Natural killer cell treated with Interleukin-12 subunit alpha and Interleukin-12 subunit beta and Interleukin-15 and Interleukin-18, amount 100 ng/mL, for 72 hours (primary cell): ENCODE results near the gene NUP42. TPM values are rescaled to one million over a fixed set of nuclear protein-coding genes. Genes with fewer than 3 reads are reported as not detected.
A peak's percentile ranks its signal among the peaks of the same experiment; 100 is the strongest.

Experiments used
- ATAC-seq, 2 donors: fragments of 150-1000 bp; cut with Tn5 transposase in 1 of 2; sonication (Bioruptor Pico), chemical (Tn5 transposase) in 1 of 2; 2 replicates each; pipeline ENCODE4 v1.10.0; 2021
- DNase-seq: peaks from one replicate; pipeline ENCODE4 v3.0.0; 2022; ENCODE audit warnings: low spot score
- H3K27ac Mint-ChIP-seq, 2 donors: 1 replicate in 1 of 2; 2 replicates in 1 of 2; pipeline ENCODE4 v1.8.0; 2022; ENCODE audit warnings: mixed read lengths in 2 of 2, mild to moderate bottlenecking in 1 of 2, moderate library complexity in 1 of 2
- H3K27me3 Mint-ChIP-seq, 2 donors: 1 replicate in 1 of 2; 2 replicates in 1 of 2; pipeline ENCODE4 v1.8.0; 2022; ENCODE audit warnings: mixed read lengths in 2 of 2
- H3K36me3 Mint-ChIP-seq: one replicate; pipeline ENCODE4 v1.8.0; 2022; ENCODE audit warnings: mixed read lengths
- H3K4me1 Mint-ChIP-seq, 2 donors: 1 replicate in 1 of 2; 2 replicates in 1 of 2; pipeline ENCODE4 v1.8.0; 2022; ENCODE audit warnings: low read depth in 2 of 2, mixed read lengths in 2 of 2, mild to moderate bottlenecking in 1 of 2
- H3K4me3 Mint-ChIP-seq: one replicate; pipeline ENCODE4 v1.8.0; 2022; ENCODE audit warnings: mixed read lengths
- H3K9me3 Mint-ChIP-seq: 2 replicates; pipeline ENCODE4 v1.8.0; 2022; ENCODE audit warnings: mixed read lengths
- total RNA-seq, 2 donors: library from RNA; stranded (reverse); gene quantifications; one replicate each; pipeline ENCODE4 v1.2.3, GENCODE V29; 2022

Gene NUP42
- 10 to 100 TPM; 41.2 to 86.2 TPM for total RNA-seq

GRCh38 chr7:23181684-23182553, at the start of gene NUP42:
TSS of gene NUP42 (plus strand) at chr7:23182048. CDS start at chr7:23182086, 38 bp downstream.
- peaks cover 16 to 27% of the 10 kb centered on the region in 2 donors for H3K4me1 Mint-ChIP-seq
- ATAC-seq = peak; percentile 99

GRCh38 chr7:23133797-23134196, 48.1 kb upstream of the NUP42 start:
- H3K27ac Mint-ChIP-seq = no peak overlapping the region
- no peaks in the 10 kb centered on the region for H3K9me3 Mint-ChIP-seq
- no peaks in the 10 kb centered on the region for H3K27me3 Mint-ChIP-seq
- no peak for DNase-seq
- H3K36me3 Mint-ChIP-seq = peaks cover 10% of the 10 kb centered on the region
- no peak for ATAC-seq
- no peak overlapping the region for H3K4me3 Mint-ChIP-seq
- peaks cover 0 to 2% of the 10 kb centered on the region in 2 donors for H3K4me1 Mint-ChIP-seq

More at GRCh38 chr7:23181684-23182553, at the start of gene NUP42:
- peak; percentile 98 for DNase-seq
- Mint-ChIP-seq H3K36me3 (no peaks in the 10 kb centered on the region), H3K4me3 (peak within 1 kb of the TSS; percentile 97), H3K9me3 (no peaks in the 10 kb centered on the region), H3K27ac (peak within 1 kb of the TSS; percentile 96 to 97), H3K27me3 (peaks cover 0 to 4% of the 10 kb centered on the region in 2 donors)

GRCh38 chr7:23135755-23136154, 46.1 kb upstream of the NUP42 start:
- H3K36me3 Mint-ChIP-seq = peaks cover 8% of the 10 kb centered on the region

GRCh38 chr7:23136216-23136615, 45.6 kb upstream of the NUP42 start:
- Mint-ChIP-seq H3K9me3 (no peaks in the 10 kb centered on the region), H3K4me3 (no peak overlapping the region), H3K36me3 (peaks cover 6% of the 10 kb centered on the region), H3K27me3 (no peaks in the 10 kb centered on the region), H3K4me1 (peaks cover 0 to 2% of the 10 kb centered on the region in 2 donors), H3K27ac (no peak overlapping the region)
- ATAC-seq (no peak), DNase-seq (no peak)

More at GRCh38 chr7:23135755-23136154, 46.1 kb upstream of the NUP42 start:
- ATAC-seq = no peak
- H3K9me3 Mint-ChIP-seq = no peaks in the 10 kb centered on the region
- DNase-seq = no peak
- no peak overlapping the region for H3K27ac Mint-ChIP-seq
- H3K27me3 Mint-ChIP-seq = no peaks in the 10 kb centered on the region
- peaks cover 0 to 2% of the 10 kb centered on the region in 2 donors for H3K4me1 Mint-ChIP-seq
- H3K4me3 Mint-ChIP-seq = no peak overlapping the region

- H3K4me1 Mint-ChIP-seq = no peaks in the 10 kb centered on the region
- H3K9me3 Mint-ChIP-seq = no peaks in the 10 kb centered on the region
- H3K36me3 Mint-ChIP-seq = no peaks in the 10 kb centered on the region
- H3K4me3 Mint-ChIP-seq = no peak overlapping the region
- ATAC-seq (no peak), DNase-seq (no peak)
- no peaks in the 10 kb centered on the region for H3K27me3 Mint-ChIP-seq
- H3K27ac Mint-ChIP-seq = no peak overlapping the region
Measured at GRCh38 chr7:23157679-23158078, 24.2 kb upstream of the NUP42 start.

- Mint-ChIP-seq H3K27me3 (no peaks in the 10 kb centered on the region), H3K27ac (no peak overlapping the region), H3K36me3 (no peaks in the 10 kb centered on the region), H3K4me3 (no peak overlapping the region), H3K9me3 (no peaks in the 10 kb centered on the region), H3K4me1 (no peaks in the 10 kb centered on the region)
- no peak for ATAC-seq
- no peak for DNase-seq
Measured at GRCh38 chr7:23158546-23158945, 23.3 kb upstream of the NUP42 start.

GRCh38 chr7:23161482-23161881, 20.4 kb upstream of the NUP42 start:
- no peaks in the 10 kb centered on the region for H3K27me3 Mint-ChIP-seq
- no peaks in the 10 kb centered on the region for H3K4me1 Mint-ChIP-seq
- no peaks in the 10 kb centered on the region for H3K9me3 Mint-ChIP-seq
- ATAC-seq (no peak), DNase-seq (no peak)
- no peak overlapping the region for H3K27ac Mint-ChIP-seq
- no peaks in the 10 kb centered on the region for H3K36me3 Mint-ChIP-seq
- no peak overlapping the region for H3K4me3 Mint-ChIP-seq

GRCh38 chr7:23164846-23165245, 17.0 kb upstream of the NUP42 start:
- no peaks in the 10 kb centered on the region for H3K9me3 Mint-ChIP-seq
- no peak overlapping the region for H3K4me3 Mint-ChIP-seq
- H3K36me3 Mint-ChIP-seq = peaks cover 4% of the 10 kb centered on the region
- no peaks in the 10 kb centered on the region for H3K27me3 Mint-ChIP-seq
- DNase-seq (no peak), ATAC-seq (no peak)
- no peaks in the 10 kb centered on the region for H3K4me1 Mint-ChIP-seq
- H3K27ac Mint-ChIP-seq = no peak overlapping the region

GRCh38 chr7:23165316-23165715, 16.5 kb upstream of the NUP42 start:
- no peak overlapping the region for H3K4me3 Mint-ChIP-seq
- no peaks in the 10 kb centered on the region for H3K4me1 Mint-ChIP-seq
- H3K36me3 Mint-ChIP-seq = peaks cover 4% of the 10 kb centered on the region
- DNase-seq (no peak), ATAC-seq (no peak)
- H3K27ac Mint-ChIP-seq = no peak overlapping the region
- H3K9me3 Mint-ChIP-seq = no peaks in the 10 kb centered on the region
- no peaks in the 10 kb centered on the region for H3K27me3 Mint-ChIP-seq

- Mint-ChIP-seq H3K4me3 (no peak overlapping the region), H3K36me3 (peaks cover 4% of the 10 kb centered on the region), H3K4me1 (no peaks in the 10 kb centered on the region), H3K27ac (no peak overlapping the region), H3K9me3 (no peaks in the 10 kb centered on the region), H3K27me3 (no peaks in the 10 kb centered on the region)
- ATAC-seq (no peak), DNase-seq (no peak)
Measured at GRCh38 chr7:23167691-23168090, 14.2 kb upstream of the NUP42 start.

GRCh38 chr7:23168111-23168885, 13.6 kb upstream of the NUP42 start:
- H3K27me3 Mint-ChIP-seq = no peaks in the 10 kb centered on the region
- no peak overlapping the region for H3K4me3 Mint-ChIP-seq
- no peak for ATAC-seq
- peaks cover 4% of the 10 kb centered on the region for H3K36me3 Mint-ChIP-seq
- H3K9me3 Mint-ChIP-seq = no peaks in the 10 kb centered on the region
- no peaks in the 10 kb centered on the region for H3K4me1 Mint-ChIP-seq
- no peak for DNase-seq
- no peak overlapping the region for H3K27ac Mint-ChIP-seq

GRCh38 chr7:23175938-23176337, 5.9 kb upstream of the NUP42 start:
- Mint-ChIP-seq H3K4me1 (peaks cover 4 to 7% of the 10 kb centered on the region in 2 donors), H3K27ac (no peak overlapping the region), H3K9me3 (no peaks in the 10 kb centered on the region), H3K4me3 (no peak overlapping the region), H3K27me3 (peaks cover 0 to 4% of the 10 kb centered on the region in 2 donors), H3K36me3 (no peaks in the 10 kb centered on the region)
- ATAC-seq = no peak
- no peak for DNase-seq

- H3K27me3 Mint-ChIP-seq = peaks cover 0 to 4% of the 10 kb centered on the region in 2 donors
- no peak for ATAC-seq
- peak overlapping the region; percentile 97 for H3K4me3 Mint-ChIP-seq
- no peaks in the 10 kb centered on the region for H3K9me3 Mint-ChIP-seq
- peaks cover 16 to 27% of the 10 kb centered on the region in 2 donors for H3K4me1 Mint-ChIP-seq
- peak overlapping the region; percentile 96 to 97 for H3K27ac Mint-ChIP-seq
- no peak for DNase-seq
- no peaks in the 10 kb centered on the region for H3K36me3 Mint-ChIP-seq
Measured at GRCh38 chr7:23183279-23184012, 1.6 kb downstream of the NUP42 start.
